ENCODE measurements around the gene CYTH1.

GRCh38 chr17:78781104-78781892 lies 775 bp downstream of the CYTH1 start:
- TF ChIP-seq ZNF274 (IDR thresholded peaks at IDR 0.05; ENCODE audit: low read depth, low read length): no peak
- no peak for TF ChIP-seq SUZ12 (IDR thresholded peaks at IDR 0.05; ENCODE audit: extremely low read depth, insufficient read depth, insufficient read length)
